Astrocyte (in vitro differentiated cells and primary cell): Measurements from ENCODE around the gene CDSN. TPM values are rescaled to one million over a fixed set of nuclear protein-coding genes. Genes with fewer than 3 reads are reported as not detected.

Source experiments
- DNase-seq: peaks from one replicate; pipeline ENCODE4 v3.0.0-alpha.2; 2010; ENCODE audit warnings: low read depth
- FAIRE-seq: peaks from 2 replicates; lab custom pipeline; 2011; peaks lifted over from hg19 to GRCh38; lab: Jason Lieb, UNC
- H2AFZ ChIP-seq: 2 replicates; pipeline ENCODE4 v1.6.0; 2012; ENCODE audit warnings: low read depth, low read length, inconsistent platforms
- H3K27ac ChIP-seq: 2 replicates; pipeline ENCODE4 v1.5.1; 2011; ENCODE audit warnings: low read depth, low read length, inconsistent platforms
- H3K27me3 ChIP-seq: 2 replicates; pipeline ENCODE4 v1.6.0; 2011; ENCODE audit warnings: low read length, inconsistent platforms; ENCODE audit not compliant: insufficient read depth
- H3K36me3 ChIP-seq: 2 replicates; pipeline ENCODE4 v1.5.1; 2011; ENCODE audit warnings: low read length, inconsistent platforms; ENCODE audit not compliant: insufficient read depth
- H3K4me1 ChIP-seq: 2 replicates; pipeline ENCODE4 v1.5.1; 2011; ENCODE audit warnings: low read length, inconsistent platforms; ENCODE audit not compliant: insufficient read depth
- H3K4me2 ChIP-seq: 2 replicates; pipeline ENCODE4 v1.6.0; 2012; ENCODE audit warnings: low read length, inconsistent platforms
- H3K4me3 ChIP-seq: 2 replicates; pipeline ENCODE4 v1.5.1; 2011; ENCODE audit warnings: low read depth, mild to moderate bottlenecking, low read length, inconsistent platforms; ENCODE audit not compliant: insufficient read depth
- H3K79me2 ChIP-seq: 2 replicates; pipeline ENCODE4 v1.6.0; 2012; ENCODE audit warnings: mild to moderate bottlenecking, low read length, inconsistent platforms; ENCODE audit not compliant: insufficient read depth
- H3K9ac ChIP-seq: 2 replicates; pipeline ENCODE4 v1.6.0; 2012; ENCODE audit warnings: mild to moderate bottlenecking, low read length, inconsistent platforms
- H3K9me3 ChIP-seq: 2 replicates; pipeline ENCODE4 v1.5.1; 2012; ENCODE audit warnings: low read depth, mild to moderate bottlenecking, low read length, inconsistent platforms; ENCODE audit not compliant: insufficient read depth
- H4K20me1 ChIP-seq: 2 replicates; pipeline ENCODE4 v1.6.0; 2012; ENCODE audit warnings: low read length, inconsistent platforms; ENCODE audit not compliant: insufficient read depth
- H3K27ac Mint-ChIP-seq: one replicate; pipeline ENCODE4 v1.8.0; 2021; ENCODE audit warnings: mild to moderate bottlenecking, mixed read lengths; ENCODE audit not compliant: unreplicated experiment
- H3K27me3 Mint-ChIP-seq: one replicate; pipeline ENCODE4 v1.8.0; 2021; ENCODE audit warnings: low read depth, mixed read lengths; ENCODE audit not compliant: unreplicated experiment
- H3K36me3 Mint-ChIP-seq: one replicate; pipeline ENCODE4 v1.8.0; 2021; ENCODE audit warnings: low read depth, mixed read lengths; ENCODE audit not compliant: unreplicated experiment
- H3K4me1 Mint-ChIP-seq: one replicate; pipeline ENCODE4 v1.8.0; 2021; ENCODE audit warnings: low read depth, mixed read lengths; ENCODE audit not compliant: unreplicated experiment
- H3K4me3 Mint-ChIP-seq: one replicate; pipeline ENCODE4 v1.8.0; 2021; ENCODE audit warnings: mild to moderate bottlenecking, moderate library complexity, mixed read lengths; ENCODE audit not compliant: unreplicated experiment
- H3K9me3 Mint-ChIP-seq: one replicate; pipeline ENCODE4 v1.8.0; 2021; ENCODE audit warnings: mild to moderate bottlenecking, mixed read lengths; ENCODE audit not compliant: unreplicated experiment
- EZH2 ChIP-seq: IDR thresholded peaks from 2 replicates; pipeline ENCODE4 v1.6.1; 2012; ENCODE audit warnings: mild to moderate bottlenecking, low read length, inconsistent platforms; ENCODE audit not compliant: insufficient read depth
- total RNA-seq: library from RNA; stranded (reverse); gene quantifications from 2 replicates; pipeline ENCODE4 v1.2.1, GENCODE V29; 2021
- TF ChIP-seq, protein P1 (sequence below): IDR thresholded peaks from 2 replicates; pipeline ENCODE4 v1.5.1; 2011; ENCODE audit warnings: low read depth, mild to moderate bottlenecking, inconsistent platforms, low read length, moderate library complexity; ENCODE audit not compliant: insufficient read depth

The CDSN gene
- total RNA-seq, 1 donor from 2014 or later = 0.27 TPM

DNA sequence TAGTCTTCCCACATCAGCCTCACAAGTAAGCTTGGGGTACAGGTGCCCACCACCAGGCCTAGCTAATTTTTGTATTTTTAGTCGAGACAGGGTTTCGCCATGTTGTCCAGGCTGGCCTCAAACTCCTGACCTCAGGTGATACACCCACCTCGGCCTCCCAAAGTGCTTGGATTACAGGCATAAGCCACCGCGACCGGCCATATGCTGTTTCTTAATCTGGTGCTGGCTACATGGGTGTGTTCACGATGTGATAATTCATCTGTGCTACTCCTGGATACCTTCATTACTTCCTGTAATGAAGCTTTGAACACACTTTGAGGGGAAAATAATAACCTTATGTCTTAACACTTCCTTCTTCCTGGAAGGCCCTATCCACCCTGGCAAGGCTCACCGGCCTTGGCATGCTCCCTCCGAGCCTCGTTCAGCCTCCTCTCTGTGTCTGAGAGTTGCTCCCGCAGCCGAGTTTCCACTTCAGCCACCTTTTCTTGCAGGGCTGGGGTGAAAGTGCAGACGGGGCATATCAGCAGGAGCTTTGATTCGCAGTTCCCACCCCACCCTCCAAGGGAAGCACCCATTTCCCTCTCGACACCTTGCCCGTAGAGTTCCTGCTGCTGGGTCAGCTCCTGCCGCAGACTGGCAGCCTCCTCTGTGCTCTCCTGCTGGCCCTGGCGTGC is 24.2 kb upstream of the CDSN start:
- Mint-ChIP-seq H3K4me3 (peak overlapping the region; percentile 40), H3K36me3 (peaks cover 8% of the 10 kb centered on the region), H3K9me3 (no peaks in the 10 kb centered on the region), H3K4me1 (peaks cover 26% of the 10 kb centered on the region), H3K27me3 (no peaks in the 10 kb centered on the region), H3K27ac (no peak overlapping the region)
- H3K27ac ChIP-seq = no peak overlapping the region
- no peaks in the 10 kb centered on the region for H3K9me3 ChIP-seq
- no peak overlapping the region for H3K4me3 ChIP-seq
- no peaks in the 10 kb centered on the region for H3K79me2 ChIP-seq
- H4K20me1 ChIP-seq = no peaks in the 10 kb centered on the region
- H3K9ac ChIP-seq = no peak overlapping the region
- H3K4me2 ChIP-seq = no peak overlapping the region
- no peaks in the 10 kb centered on the region for H3K27me3 ChIP-seq
- H3K4me1 ChIP-seq = peaks cover 10% of the 10 kb centered on the region
- FAIRE-seq = no peak
- H3K36me3 ChIP-seq = peaks cover 3% of the 10 kb centered on the region
- TF ChIP-seq EZH2 = no peak
- TF ChIP-seq, protein P1, sequence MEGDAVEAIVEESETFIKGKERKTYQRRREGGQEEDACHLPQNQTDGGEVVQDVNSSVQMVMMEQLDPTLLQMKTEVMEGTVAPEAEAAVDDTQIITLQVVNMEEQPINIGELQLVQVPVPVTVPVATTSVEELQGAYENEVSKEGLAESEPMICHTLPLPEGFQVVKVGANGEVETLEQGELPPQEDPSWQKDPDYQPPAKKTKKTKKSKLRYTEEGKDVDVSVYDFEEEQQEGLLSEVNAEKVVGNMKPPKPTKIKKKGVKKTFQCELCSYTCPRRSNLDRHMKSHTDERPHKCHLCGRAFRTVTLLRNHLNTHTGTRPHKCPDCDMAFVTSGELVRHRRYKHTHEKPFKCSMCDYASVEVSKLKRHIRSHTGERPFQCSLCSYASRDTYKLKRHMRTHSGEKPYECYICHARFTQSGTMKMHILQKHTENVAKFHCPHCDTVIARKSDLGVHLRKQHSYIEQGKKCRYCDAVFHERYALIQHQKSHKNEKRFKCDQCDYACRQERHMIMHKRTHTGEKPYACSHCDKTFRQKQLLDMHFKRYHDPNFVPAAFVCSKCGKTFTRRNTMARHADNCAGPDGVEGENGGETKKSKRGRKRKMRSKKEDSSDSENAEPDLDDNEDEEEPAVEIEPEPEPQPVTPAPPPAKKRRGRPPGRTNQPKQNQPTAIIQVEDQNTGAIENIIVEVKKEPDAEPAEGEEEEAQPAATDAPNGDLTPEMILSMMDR = no peak
- H2AFZ ChIP-seq = no peak overlapping the region
- no peak for DNase-seq

DNA sequence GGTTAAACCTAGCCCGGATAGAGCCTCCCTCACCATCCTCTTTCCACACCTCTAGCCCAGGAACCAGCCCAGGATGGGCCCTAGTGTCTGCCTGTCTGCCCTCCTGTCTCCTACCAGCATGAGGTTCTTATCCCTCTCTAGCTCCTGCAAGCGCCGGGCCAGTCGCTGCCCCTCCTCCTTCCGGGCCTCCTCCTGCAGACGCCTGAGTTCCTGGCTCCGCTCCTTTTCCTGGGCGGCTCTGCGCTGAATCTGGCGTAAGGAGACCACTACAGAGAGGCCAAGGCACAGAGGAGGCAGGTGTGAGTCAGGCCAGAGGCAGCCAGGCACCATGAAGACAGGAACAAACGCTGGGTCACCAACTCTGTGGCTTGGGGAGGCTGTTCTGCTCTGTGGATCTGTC is 22.9 kb upstream of the CDSN start:
- DNase-seq (peak; percentile 86), FAIRE-seq (no peak)
- no peak overlapping the region for H3K4me3 Mint-ChIP-seq
- Histone ChIP-seq H3K27me3 (no peaks in the 10 kb centered on the region), H3K4me1 (peaks cover 10% of the 10 kb centered on the region), H3K27ac (no peak overlapping the region), H3K4me2 (peak overlapping the region; percentile 57), H4K20me1 (no peaks in the 10 kb centered on the region), H3K9ac (no peak overlapping the region), H3K9me3 (no peaks in the 10 kb centered on the region), H3K4me3 (no peak overlapping the region), H3K36me3 (peaks cover 3% of the 10 kb centered on the region), H3K79me2 (no peaks in the 10 kb centered on the region), H2AFZ (peak overlapping the region; percentile 35)
- no peaks in the 10 kb centered on the region for H3K9me3 Mint-ChIP-seq
- H3K27ac Mint-ChIP-seq = no peak overlapping the region
- H3K36me3 Mint-ChIP-seq = peaks cover 8% of the 10 kb centered on the region
- TF ChIP-seq, protein P1 = no peak
- TF ChIP-seq EZH2 = no peak
- H3K27me3 Mint-ChIP-seq = no peaks in the 10 kb centered on the region
- peaks cover 26% of the 10 kb centered on the region for H3K4me1 Mint-ChIP-seq

DNA sequence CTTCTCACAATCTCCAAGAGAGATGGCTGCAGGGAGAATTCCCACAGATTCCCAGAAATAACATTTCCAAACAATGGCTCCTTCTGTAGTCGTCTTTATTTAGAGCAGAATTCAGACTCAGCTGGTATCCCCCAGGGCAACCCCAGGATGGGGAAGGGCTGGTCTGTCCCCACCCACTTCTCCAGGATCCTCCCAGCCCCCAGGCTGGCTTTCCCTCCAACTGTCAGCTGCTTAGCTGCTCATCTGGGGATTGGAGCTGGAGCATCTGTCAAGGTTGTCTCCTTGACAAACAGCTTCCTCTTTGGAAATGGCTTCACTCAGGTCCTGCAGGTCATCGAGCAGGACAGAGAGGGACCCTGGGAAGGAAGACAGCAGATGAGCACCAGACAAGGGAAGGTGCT is 22.1 kb upstream of the CDSN start:
- Mint-ChIP-seq H3K4me3 (no peak overlapping the region), H3K27me3 (no peaks in the 10 kb centered on the region), H3K27ac (no peak overlapping the region), H3K9me3 (no peaks in the 10 kb centered on the region), H3K36me3 (peaks cover 8% of the 10 kb centered on the region), H3K4me1 (peaks cover 26% of the 10 kb centered on the region)
- TF ChIP-seq, protein P1 = no peak
- no peak for TF ChIP-seq EZH2
- H3K27ac ChIP-seq = no peak overlapping the region
- no peak overlapping the region for H2AFZ ChIP-seq
- no peaks in the 10 kb centered on the region for H3K9me3 ChIP-seq
- H3K36me3 ChIP-seq = peaks cover 3% of the 10 kb centered on the region
- H3K27me3 ChIP-seq = no peaks in the 10 kb centered on the region
- H3K79me2 ChIP-seq = no peaks in the 10 kb centered on the region
- no peak for FAIRE-seq
- H3K4me1 ChIP-seq = peaks cover 10% of the 10 kb centered on the region
- H3K9ac ChIP-seq = no peak overlapping the region
- no peak overlapping the region for H3K4me2 ChIP-seq
- no peaks in the 10 kb centered on the region for H4K20me1 ChIP-seq
- H3K4me3 ChIP-seq = no peak overlapping the region
- DNase-seq = no peak
